BE2C (cell line): ENCODE data around the gene CPEB4. TPM values are rescaled to one million over a fixed set of nuclear protein-coding genes. Genes with fewer than 3 reads are reported as not detected.

ENCODE experiments used
- DNase-seq: peaks from one replicate; pipeline ENCODE4 v3.0.0-alpha.2; 2020
- H3K27me3 ChIP-seq: fragments of 250-450 bp; sonication (Bioruptor Pico); 2 replicates; pipeline ENCODE4 v1.5.1; 2020; ENCODE audit warnings: mild to moderate bottlenecking
- H3K36me3 ChIP-seq: fragments of 250-450 bp; sonication (Bioruptor Pico); 2 replicates; pipeline ENCODE4 v1.5.1; 2020; ENCODE audit warnings: mild to moderate bottlenecking
- H3K4me1 ChIP-seq: fragments of 250-450 bp; sonication (Bioruptor Pico); 2 replicates; pipeline ENCODE4 v1.5.1; 2020
- H3K4me3 ChIP-seq: 2 replicates; pipeline ENCODE4 v1.5.1; 2011; ENCODE audit warnings: low read depth, low read length
- H3K9me3 ChIP-seq: fragments of 250-450 bp; sonication (Bioruptor Pico); 2 replicates; pipeline ENCODE4 v1.5.1; 2020
- polyA plus RNA-seq: library from polyadenylated mRNA; unstranded; fragments of >200 nt; gene quantifications from one replicate; pipeline ENCODE4 v1.2.1, GENCODE V29; 2012; ENCODE audit warnings: low read depth, missing spikeins; ENCODE audit not compliant: insufficient read length, insufficient read depth
- TF ChIP-seq, protein P1 (sequence below): IDR thresholded peaks from 2 replicates; pipeline ENCODE4 v1.5.1; 2012; ENCODE audit warnings: mild to moderate bottlenecking, low read depth, low read length

CPEB4 gene
- polyA plus RNA-seq, result 18.9 TPM

DNA sequence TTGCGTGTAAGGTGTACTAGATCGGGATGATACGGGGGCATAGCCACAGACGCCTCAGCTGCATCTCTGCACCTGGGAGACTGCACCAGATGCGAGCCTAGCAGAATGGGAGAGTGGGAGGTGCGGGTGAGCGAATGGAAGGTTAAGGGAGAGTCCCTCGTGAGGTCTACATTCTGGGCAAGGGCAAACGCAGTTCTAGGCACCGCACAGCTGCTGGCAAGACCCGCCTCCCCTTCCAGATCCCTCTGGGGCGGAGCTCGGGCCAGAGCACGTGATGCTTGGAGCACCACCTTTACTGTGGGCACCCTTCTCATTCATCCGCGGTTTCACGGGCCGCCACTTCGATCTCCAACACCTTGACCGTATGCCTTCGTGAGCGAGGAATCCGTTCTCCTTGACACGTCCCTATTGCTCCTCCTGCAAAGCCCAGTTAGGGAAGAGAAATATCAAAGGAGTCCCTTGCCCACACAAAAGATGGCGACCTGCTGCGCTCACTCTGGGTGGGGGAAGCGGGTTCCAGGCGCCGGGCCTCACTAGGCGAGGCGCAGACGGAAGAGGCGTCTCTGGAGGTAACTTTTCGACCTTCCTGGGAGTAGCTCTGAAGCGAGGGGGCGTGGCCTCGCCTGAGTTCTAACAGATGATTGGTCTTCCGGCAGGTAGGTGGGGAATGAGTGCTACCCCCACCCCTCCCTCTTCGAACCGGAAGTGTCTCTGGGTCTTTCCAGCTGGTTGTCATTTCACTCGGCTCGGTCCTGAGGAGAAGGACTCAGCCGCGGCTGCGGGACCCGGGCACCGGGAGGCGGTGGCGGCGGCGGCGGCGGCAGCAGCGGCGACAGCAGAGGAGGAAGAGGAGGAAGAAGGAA is at the start of gene CPEB4:
TSS of gene CPEB4 (plus strand) at position 740 of the 863 bp plus-strand sequence. CDS start 1,385 bp downstream, outside the sequence.
- no peaks in the 10 kb centered on the region for H3K36me3 ChIP-seq
- peak; percentile 99 for DNase-seq
- H3K4me1 ChIP-seq, result peaks cover 4% of the 10 kb centered on the region; the same call in 1 of the 2 replicates
- TF ChIP-seq, protein P1, sequence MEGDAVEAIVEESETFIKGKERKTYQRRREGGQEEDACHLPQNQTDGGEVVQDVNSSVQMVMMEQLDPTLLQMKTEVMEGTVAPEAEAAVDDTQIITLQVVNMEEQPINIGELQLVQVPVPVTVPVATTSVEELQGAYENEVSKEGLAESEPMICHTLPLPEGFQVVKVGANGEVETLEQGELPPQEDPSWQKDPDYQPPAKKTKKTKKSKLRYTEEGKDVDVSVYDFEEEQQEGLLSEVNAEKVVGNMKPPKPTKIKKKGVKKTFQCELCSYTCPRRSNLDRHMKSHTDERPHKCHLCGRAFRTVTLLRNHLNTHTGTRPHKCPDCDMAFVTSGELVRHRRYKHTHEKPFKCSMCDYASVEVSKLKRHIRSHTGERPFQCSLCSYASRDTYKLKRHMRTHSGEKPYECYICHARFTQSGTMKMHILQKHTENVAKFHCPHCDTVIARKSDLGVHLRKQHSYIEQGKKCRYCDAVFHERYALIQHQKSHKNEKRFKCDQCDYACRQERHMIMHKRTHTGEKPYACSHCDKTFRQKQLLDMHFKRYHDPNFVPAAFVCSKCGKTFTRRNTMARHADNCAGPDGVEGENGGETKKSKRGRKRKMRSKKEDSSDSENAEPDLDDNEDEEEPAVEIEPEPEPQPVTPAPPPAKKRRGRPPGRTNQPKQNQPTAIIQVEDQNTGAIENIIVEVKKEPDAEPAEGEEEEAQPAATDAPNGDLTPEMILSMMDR, result no peak
- H3K27me3 ChIP-seq, result no peaks in the 10 kb centered on the region
- peak within 1 kb of the TSS; percentile 92 for H3K4me3 ChIP-seq
- H3K9me3 ChIP-seq, result no peaks in the 10 kb centered on the region

DNA sequence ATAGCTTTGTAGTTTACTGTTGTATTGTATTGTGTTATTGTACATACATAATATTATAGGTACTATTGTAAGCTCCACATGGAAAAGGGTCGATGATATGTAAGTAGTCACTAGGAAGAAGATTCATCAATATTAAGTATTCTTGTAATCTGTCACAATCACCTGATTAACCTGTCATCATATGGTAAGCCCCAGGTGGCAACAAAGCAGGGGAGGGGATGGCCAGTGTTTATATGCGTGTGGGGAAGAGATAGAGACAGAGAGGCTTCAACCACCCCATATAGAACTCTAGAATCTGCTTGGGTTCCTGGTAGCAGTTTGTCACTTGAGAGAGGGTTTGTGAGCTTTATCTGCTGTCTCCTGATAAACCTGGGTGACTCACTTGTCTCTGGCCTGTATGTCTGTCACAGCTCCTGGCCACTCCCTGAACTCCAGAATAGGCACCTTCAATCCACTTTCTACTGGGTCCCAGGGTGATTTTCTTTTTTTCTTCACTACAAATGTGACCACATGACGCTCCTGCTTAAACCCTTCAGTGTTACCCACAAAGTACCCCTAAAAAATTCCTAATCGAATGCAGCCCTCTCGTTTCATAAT is 48.9 kb upstream of the CPEB4 start:
- DNase-seq, result peak; percentile 30
- peaks cover 8% of the 10 kb centered on the region for H3K4me1 ChIP-seq

DNA sequence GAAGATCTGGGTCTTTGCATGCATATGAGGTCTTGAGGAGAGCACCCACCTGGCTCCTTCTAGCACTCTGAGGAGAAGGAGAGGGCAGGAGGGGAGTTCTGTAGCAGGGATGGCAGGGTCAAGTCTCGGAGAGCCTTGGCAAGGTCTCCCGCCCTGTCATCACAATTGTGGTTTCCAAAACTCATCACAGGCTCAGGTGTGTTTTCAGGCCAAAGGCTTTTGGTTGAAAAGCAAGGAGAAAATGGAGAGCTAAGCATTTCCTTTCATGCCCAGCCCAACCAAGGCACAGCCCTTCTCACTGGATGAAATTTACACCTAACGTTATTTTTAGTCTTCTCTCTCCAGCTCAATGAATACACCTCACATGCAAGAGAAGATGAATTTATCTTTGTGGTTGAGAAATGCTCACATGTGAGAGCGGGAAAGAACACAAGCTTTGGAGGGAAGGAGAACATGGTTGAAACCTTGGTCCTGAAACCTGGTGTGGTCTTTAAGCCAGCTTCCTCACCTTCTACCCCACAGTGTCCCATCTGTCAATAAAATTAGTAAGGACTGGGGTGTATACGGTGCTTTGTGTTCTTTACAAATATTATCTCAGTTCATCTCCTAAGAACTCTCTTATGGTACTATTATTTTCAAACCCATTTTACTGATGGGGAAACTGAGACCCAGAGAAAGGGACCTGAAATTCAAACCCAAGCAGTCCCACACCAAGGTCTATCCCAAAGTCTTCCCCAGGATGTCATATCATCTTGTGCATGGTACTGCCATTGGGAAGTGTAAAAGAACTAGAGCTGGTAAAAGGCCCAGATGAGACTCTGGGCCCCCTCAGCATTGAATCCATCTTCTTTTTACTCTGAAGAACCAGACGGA is 47.8 kb upstream of the CPEB4 start:
- no peaks in the 10 kb centered on the region for H3K36me3 ChIP-seq
- no peaks in the 10 kb centered on the region for H3K27me3 ChIP-seq
- DNase-seq, result no peak
- peaks cover 8% of the 10 kb centered on the region for H3K4me1 ChIP-seq
- no peak overlapping the region for H3K4me3 ChIP-seq
- TF ChIP-seq, protein P1, result no peak
- H3K9me3 ChIP-seq, result no peaks in the 10 kb centered on the region

More for the DNA sequence above, 48.9 kb upstream of the CPEB4 start:
- no peaks in the 10 kb centered on the region for H3K36me3 ChIP-seq
- no peak overlapping the region for H3K4me3 ChIP-seq
- no peaks in the 10 kb centered on the region for H3K27me3 ChIP-seq
- no peaks in the 10 kb centered on the region for H3K9me3 ChIP-seq
- TF ChIP-seq, protein P1, result no peak

DNA sequence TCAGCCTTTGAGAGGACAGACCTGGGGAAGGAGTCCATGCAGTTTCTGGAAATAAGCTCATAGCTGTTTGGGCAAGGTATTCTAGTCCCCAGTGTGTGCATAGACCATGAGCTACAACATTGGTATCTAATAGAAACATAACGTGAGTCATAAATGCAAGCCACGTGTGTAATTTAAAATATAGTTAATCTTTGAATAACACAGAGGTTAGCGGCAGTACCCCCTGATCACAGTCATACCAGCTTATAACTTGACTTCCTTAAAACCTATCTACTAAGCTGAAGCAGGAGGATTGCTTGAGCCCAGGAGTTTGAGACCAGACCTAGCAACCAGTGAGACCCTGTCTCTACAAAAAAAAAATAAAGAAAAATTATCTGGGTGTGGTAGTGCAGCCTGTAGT is 46.4 kb upstream of the CPEB4 start:
- no peaks in the 10 kb centered on the region for H3K9me3 ChIP-seq
- peaks cover 8% of the 10 kb centered on the region for H3K4me1 ChIP-seq
- H3K27me3 ChIP-seq, result no peaks in the 10 kb centered on the region
- no peak overlapping the region for H3K4me3 ChIP-seq
- TF ChIP-seq, protein P1, result no peak
- DNase-seq, result no peak
- no peaks in the 10 kb centered on the region for H3K36me3 ChIP-seq

DNA sequence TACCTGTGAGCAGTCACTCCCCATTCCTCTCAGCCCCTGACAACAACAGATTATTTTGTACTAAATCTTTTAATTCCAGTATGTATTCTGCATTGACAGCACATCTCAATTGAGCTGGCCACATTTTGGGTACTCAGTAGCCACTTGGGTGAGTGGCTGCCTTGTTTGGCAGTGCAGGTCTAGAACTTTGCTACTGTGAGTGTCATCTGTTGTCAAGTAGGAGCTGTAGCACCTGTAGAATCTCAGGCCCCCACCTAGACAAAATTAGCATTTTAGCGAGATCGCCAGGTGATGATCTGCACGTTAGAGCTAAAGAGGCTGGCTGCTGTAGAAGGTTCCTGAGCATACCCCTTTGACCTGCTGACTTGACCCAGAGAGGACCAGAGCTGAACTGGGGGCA is 44.4 kb upstream of the CPEB4 start:
- H3K9me3 ChIP-seq, result no peaks in the 10 kb centered on the region
- H3K27me3 ChIP-seq, result no peaks in the 10 kb centered on the region
- H3K36me3 ChIP-seq, result no peaks in the 10 kb centered on the region
- DNase-seq, result no peak
- H3K4me1 ChIP-seq, result peaks cover 8% of the 10 kb centered on the region
- TF ChIP-seq, protein P1, result no peak
- no peak overlapping the region for H3K4me3 ChIP-seq
